NCI-H128 (cell line): Measurements from ENCODE around the gene ATOX1.

Source experiments
- DNase-seq: peaks from one replicate; lab custom pipeline; 2025; ENCODE audit not compliant: unreplicated experiment; lab: John Stamatoyannopoulos, UW

Gene ATOX1

GRCh38 chr5:151770383-151771258 lies 12.2 kb upstream of the ATOX1 start:
- DNase-seq = no peak

GRCh38 chr5:151766975-151767374 lies 8.5 kb upstream of the ATOX1 start:
- no peak for DNase-seq

GRCh38 chr5:151764801-151765200 lies 6.4 kb upstream of the ATOX1 start:
- no peak for DNase-seq

- DNase-seq = no peak
Measured at GRCh38 chr5:151758141-151758429, 346 bp downstream of the ATOX1 start.

- no peak for DNase-seq
Measured at GRCh38 chr5:151757233-151758140, 944 bp downstream of the ATOX1 start.

GRCh38 chr5:151755383-151755782 lies 3.0 kb downstream of the ATOX1 start:
- no peak for DNase-seq

- no peak for DNase-seq
Measured at GRCh38 chr5:151751593-151751992, 6.8 kb downstream of the ATOX1 start.

GRCh38 chr5:151751091-151751490 lies 7.3 kb downstream of the ATOX1 start:
- no peak for DNase-seq

- no peak for DNase-seq
Measured at GRCh38 chr5:151750121-151750520, 8.3 kb downstream of the ATOX1 start.

GRCh38 chr5:151745071-151745705 lies 13.2 kb downstream of the ATOX1 start:
- no peak for DNase-seq

- no peak for DNase-seq
Measured at GRCh38 chr5:151743530-151743929, 14.9 kb downstream of the ATOX1 start.

- no peak for DNase-seq
Measured at GRCh38 chr5:151742870-151743294, 15.5 kb downstream of the ATOX1 start.

- DNase-seq = no peak
Measured at GRCh38 chr5:151741678-151742423, 16.6 kb downstream of the ATOX1 start.

- no peak for DNase-seq
Measured at GRCh38 chr5:151740958-151741373, 17.5 kb downstream of the ATOX1 start.

- no peak for DNase-seq
Measured at GRCh38 chr5:151740336-151740942, 18.0 kb downstream of the ATOX1 start.

GRCh38 chr5:151739939-151740335 lies 18.5 kb downstream of the ATOX1 start:
- DNase-seq = no peak

GRCh38 chr5:151739395-151739794 lies 19.0 kb downstream of the ATOX1 start:
- no peak for DNase-seq

GRCh38 chr5:151738125-151738848 lies 20.1 kb downstream of the ATOX1 start:
- DNase-seq = no peak

GRCh38 chr5:151737431-151737830 lies 21.0 kb downstream of the ATOX1 start:
- DNase-seq = no peak

GRCh38 chr5:151735646-151736045 lies 22.8 kb downstream of the ATOX1 start:
- DNase-seq = no peak
